Measurements from ENCODE around the gene APOA5.

APOA5 gene

GRCh38 chr11:116825854-116826750, 34.4 kb upstream of the APOA5 start:
- TF ChIP-seq CTCF (conservative IDR thresholded peaks at IDR 0.05) (no peak), ZFX (IDR thresholded peaks at IDR 0.05) (no peak)
- H3K27ac ChIP-seq = no peak overlapping the region

DNA sequence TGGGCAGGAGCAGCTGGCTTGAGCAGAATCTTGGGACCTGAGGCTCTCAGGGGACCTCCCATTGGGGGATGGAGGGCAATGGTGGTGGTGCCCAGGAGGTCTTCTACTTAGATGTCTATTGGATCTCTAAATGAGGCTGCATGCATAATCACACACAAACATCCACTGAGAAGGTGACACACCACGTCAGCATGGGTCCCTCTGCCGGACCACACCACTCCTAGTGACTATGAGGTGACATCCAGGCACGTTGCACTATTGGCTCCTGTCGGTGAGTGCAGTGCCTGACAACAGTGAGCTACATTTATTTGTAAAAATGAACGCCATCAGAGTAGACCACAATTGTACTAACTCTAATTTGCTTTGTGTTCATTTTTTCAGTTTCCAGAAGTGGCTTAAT, 33.8 kb upstream of the APOA5 start:
- no peak overlapping the region for H3K27ac ChIP-seq
- no peak for TF ChIP-seq ZFX (IDR thresholded peaks at IDR 0.05)
- TF ChIP-seq CTCF (conservative IDR thresholded peaks at IDR 0.05) = no peak

DNA sequence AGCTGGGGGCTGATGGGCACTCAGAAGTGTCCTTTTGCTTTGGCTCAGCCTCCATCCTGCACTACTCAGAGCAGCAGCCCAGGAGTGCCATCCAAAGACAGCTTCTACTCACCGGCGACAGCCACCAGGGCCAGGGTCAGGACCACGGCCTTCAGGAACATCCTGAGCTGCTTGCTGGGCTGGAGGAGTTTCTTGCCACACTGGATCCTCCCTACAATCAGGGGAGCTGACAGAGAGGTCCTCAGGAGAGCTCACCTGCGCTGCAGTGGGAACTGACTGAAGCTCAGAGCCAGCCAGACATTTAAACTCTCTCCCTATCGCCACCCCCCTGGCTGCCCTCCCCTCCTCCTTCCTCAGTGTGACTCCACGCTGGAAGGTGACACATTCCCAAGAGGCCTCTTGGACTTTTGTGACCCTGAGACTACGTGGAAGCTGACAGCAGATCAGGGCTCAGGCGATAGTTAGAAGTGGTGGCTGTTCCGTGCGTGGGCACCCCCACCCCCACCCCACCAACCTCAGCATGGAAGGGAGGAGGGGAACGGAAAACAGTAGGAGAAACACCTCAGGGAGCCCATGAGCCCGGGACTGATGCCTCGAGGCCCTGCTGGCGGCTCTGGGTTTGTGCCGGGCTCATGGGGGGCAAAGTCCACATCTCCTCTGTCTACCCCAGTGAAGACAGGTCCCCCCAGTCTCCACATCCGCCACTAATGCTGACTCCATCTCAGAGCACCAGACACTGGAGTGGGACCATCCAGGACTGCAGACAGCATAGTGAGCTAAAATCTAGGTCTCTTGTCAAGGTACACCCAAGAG, 31.6 kb upstream of the APOA5 start, which contains the start of gene APOA4:
APOA4 (minus strand) TSS at position 274 of the 813 bp plus-strand sequence; CDS start at position 161, 113 bp downstream.
- no peak within 1 kb of the TSS for H3K27ac ChIP-seq
- TF ChIP-seq ZFX (IDR thresholded peaks at IDR 0.05) (no peak), CTCF (conservative IDR thresholded peaks at IDR 0.05) (no peak)

DNA sequence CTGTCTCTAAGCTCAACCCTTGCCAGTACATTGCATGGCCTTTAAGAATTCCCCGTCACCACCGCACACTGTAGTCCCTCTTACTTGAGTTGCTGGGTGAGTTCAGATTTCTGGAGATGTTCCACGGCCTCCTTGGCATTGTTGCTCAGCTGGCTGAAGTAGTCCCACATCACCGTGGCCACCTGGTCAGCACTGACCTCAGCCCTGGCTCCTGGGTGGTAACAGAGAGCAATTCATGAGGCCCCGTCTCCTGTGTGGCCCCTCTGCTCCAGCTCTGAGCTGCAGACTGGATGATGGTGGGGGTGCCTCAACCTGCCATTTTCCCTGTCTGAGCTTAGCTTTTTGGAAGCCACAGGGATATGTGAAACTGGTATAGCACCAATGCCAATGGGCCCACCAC, 30.9 kb upstream of the APOA5 start:
- H3K27ac ChIP-seq = no peak overlapping the region
- TF ChIP-seq ZFX (IDR thresholded peaks at IDR 0.05) (no peak), CTCF (conservative IDR thresholded peaks at IDR 0.05) (no peak)

DNA sequence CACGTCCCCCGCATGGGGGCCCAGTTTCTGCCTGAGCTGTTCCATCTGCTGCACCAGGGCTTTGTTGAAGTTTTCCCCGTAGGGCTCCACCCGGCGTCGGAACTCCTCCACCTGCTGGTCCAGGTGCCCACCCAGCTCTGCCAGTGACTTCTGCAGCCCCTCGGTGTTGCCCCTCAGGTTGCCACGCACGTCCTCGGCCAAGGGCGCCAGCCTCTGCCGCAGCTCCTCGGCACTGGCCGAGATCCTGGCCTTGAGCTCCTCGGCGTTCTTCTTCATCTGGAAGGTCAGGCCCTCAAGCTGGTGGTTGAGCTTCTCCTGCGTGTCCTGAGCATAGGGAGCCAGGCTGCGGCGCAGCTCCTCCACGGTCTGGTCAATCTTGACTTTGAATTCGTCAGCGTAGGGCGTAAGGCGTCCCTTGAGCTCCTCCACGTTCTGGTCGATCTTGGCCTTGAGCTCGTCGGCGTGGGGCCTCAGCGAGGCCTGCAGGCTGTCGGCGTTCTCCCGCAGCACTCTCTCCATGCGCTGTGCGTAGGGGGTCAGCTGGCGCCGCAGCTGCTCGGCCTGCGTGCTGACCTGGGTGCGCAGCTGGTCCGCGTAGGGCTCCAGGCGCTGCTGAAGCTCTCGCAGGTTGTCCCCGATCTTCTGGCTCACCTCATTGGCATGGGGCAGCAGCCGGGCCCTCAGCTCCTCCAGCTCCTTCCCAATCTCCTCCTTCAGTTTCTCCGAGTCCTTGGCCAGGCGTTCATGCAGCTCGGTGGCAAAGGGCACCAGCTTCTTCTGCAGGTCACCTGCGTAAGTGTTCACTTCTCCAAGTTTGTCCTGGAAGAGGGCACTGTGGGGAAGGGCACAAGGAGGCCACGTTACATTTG, 29.6 kb upstream of the APOA5 start:
- no peak for TF ChIP-seq CTCF (conservative IDR thresholded peaks at IDR 0.05)
- no peak for TF ChIP-seq ZFX (IDR thresholded peaks at IDR 0.05)
- no peak overlapping the region for H3K27ac ChIP-seq

DNA sequence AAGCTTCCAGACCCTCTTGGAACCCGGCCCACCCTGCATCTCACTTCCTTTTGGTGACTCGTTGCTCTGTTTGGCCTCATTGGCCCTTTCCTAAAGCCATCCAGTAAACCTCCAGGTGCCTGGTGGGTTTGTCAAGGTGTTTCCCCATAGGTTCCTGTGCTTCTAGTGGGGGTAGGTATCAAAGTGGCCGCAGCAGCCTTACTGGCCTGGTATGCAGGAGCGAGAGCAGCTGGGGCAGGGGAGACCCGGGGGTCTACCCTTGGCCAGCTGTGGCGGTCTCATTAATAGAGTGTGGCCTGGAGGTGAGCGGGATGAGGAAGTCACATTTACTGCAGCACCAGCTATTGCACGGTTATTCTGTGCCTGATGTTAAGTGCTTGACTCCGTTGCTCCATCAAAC, 27.4 kb upstream of the APOA5 start:
- TF ChIP-seq CTCF (conservative IDR thresholded peaks at IDR 0.05) (no peak), ZFX (IDR thresholded peaks at IDR 0.05) (no peak)
- no peak overlapping the region for H3K27ac ChIP-seq

Data from C4-2B (cell line).